Measurements from ENCODE around the gene FAM174C. TPM values are rescaled to one million over a fixed set of nuclear protein-coding genes. Genes with fewer than 3 reads are reported as not detected.

The FAM174C gene
- total and polyA plus RNA-seq, 2 of the 8 experiments (the other 6 are each of a cell fraction or from before 2014, with no cell fraction given), result 44.5 to 125 TPM

DNA sequence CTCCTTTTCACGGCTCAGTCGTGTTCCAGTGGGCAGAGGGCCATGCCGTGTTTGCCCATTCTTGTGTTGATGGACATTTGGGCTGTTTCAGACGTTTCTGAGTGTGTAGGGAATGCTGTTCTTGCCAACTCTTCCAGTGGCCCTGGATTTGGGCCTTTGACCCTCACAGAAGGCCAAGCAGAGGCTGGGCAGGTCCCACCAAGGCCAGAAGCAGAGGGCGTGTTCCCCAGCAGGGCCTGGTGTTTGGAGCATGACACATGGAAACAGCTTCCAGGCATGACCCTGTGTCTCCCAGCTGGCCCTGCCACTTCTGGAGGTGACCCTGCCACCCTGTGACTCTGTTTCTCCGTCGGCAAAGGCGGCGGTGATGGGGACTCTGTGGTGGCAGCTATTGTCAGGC is 46.2 kb downstream of the FAM174C start:
- Histone ChIP-seq H4K20me1 (replicated peaks in 1 of 2; ENCODE audit: control insufficient read depth in 1 of 2, insufficient read depth in 2 of 2, low read length in 2 of 2) (no peaks in the 10 kb centered on the region), H4K91ac (replicated peaks; ENCODE audit: insufficient read length, low read length) (no peak overlapping the region), H3K9ac (replicated peaks in 1 of 4; ENCODE audit: extremely low read depth in 1 of 4, low read depth in 3 of 4, low read length in 3 of 4) (no peak overlapping the region), H2BK20ac (ENCODE audit: low read length) (no peak overlapping the region), H3K4me2 (ENCODE audit: insufficient read depth in 1 of 2, low read depth in 2 of 2, low read length in 2 of 2) (no peak overlapping the region), H2BK120ac (replicated peaks; ENCODE audit: low read depth, low read length) (no peak overlapping the region), H3K23ac (ENCODE audit: insufficient read length) (no peak overlapping the region), H4K8ac (ENCODE audit: extremely low read depth, insufficient read depth, low read length) (peak overlapping the region; percentile 79), H3K18ac (ENCODE audit: extremely low read depth, low read length) (no peak overlapping the region), H4K5ac (ENCODE audit: insufficient read length, low read depth, low read length) (no peak overlapping the region), H3K36me3 (ENCODE audit: control insufficient read depth in 2 of 4, insufficient read depth in 4 of 4, low read length in 3 of 4) (no peaks in the 10 kb centered on the region), H3K4me3 (ENCODE audit: extremely low read depth in 1 of 4, insufficient read depth in 2 of 4, low read depth in 3 of 4, low read length in 4 of 4) (no peak overlapping the region), H3K56ac (replicated peaks; ENCODE audit: insufficient read length, low read depth, low read length) (no peak overlapping the region), H2BK5ac (ENCODE audit: low read depth, low read length) (no peak overlapping the region), H3K14ac (ENCODE audit: insufficient read length) (no peak overlapping the region), H2AK5ac (ENCODE audit: low read depth, low read length) (0 out of 2 replicates have a peak overlapping the region, but pooled peaks have one; percentile 65), H3K27me3 (replicated peaks in 1 of 4; ENCODE audit: control insufficient read depth in 3 of 4, extremely low read depth in 1 of 4, insufficient read depth in 3 of 4, low read length in 3 of 4) (peaks cover 0 to 3% (median 2%) of the 10 kb centered on the region in 4 experiments; a peak in 5 of 7 replicates), H3K27ac (ENCODE audit: low read depth, low read length) (no peak overlapping the region), H3K4ac (replicated peaks; ENCODE audit: insufficient read length, low read depth, low read length) (no peak overlapping the region), H3K4me1 (replicated peaks in 1 of 4; ENCODE audit: control insufficient read depth in 3 of 4, insufficient read depth in 4 of 4, low read length in 3 of 4) (no peaks in the 10 kb centered on the region), H3K79me2 (ENCODE audit: control insufficient read depth in 1 of 2, insufficient read depth in 2 of 2, low read length in 2 of 2) (no peaks in the 10 kb centered on the region), H3K9me3 (ENCODE audit: insufficient read depth in 2 of 2, low read depth in 1 of 2, low read length in 1 of 2) (no peaks in the 10 kb centered on the region), H2BK12ac (ENCODE audit: low read depth, low read length) (no peak overlapping the region), H2BK15ac (ENCODE audit: low read length) (peak overlapping the region; percentile 61; the same call in 1 of the 2 replicates), H3K23me2 (ENCODE audit: low read depth, low read length) (no peaks in the 10 kb centered on the region), H2AFZ (ENCODE audit: low read length) (no peak overlapping the region), H3K79me1 (ENCODE audit: low read depth, low read length) (no peaks in the 10 kb centered on the region)
- ChIA-PET POLR2A (ENCODE audit: partially characterized antibody) (no interaction called here), CTCF (ENCODE audit: partially characterized antibody) (interaction anchor here (1.2 kb wide), 1 partner anchor 11 kb away, joined by 3 read pairs; no protein-coding TSS in a partner anchor)
- DNase-seq (ENCODE audit: low read depth in 1 of 2, low spot score in 2 of 2) (no peak), FAIRE-seq (no peak)
- 94% methylated on average over 9 of the region's 9 CpGs; no CpG with 5 or more reads in 1 of the 2 experiments for WGBS, 2 experiments (ENCODE audit: extremely low coverage in 1 of 2, insufficient coverage in 1 of 2, insufficient read length in 1 of 2, insufficient replicate concordance in 2 of 2, low coverage in 1 of 2, low lambda C conversion rate in 2 of 2, missing lambda C conversion rate in 1 of 2)
- TF ChIP-seq SP4 (IDR thresholded peaks at IDR 0.05; ENCODE audit: low read length) (no peak), SUZ12 (IDR thresholded peaks at IDR 0.05; ENCODE audit: low read length) (no peak), TCF12 (IDR thresholded peaks at IDR 0.05; ENCODE audit: low read depth, low read length) (no peak), ATF3 (IDR thresholded peaks at IDR 0.05; ENCODE audit: insufficient read depth, low read depth, low read length) (no peak), EGR1 (IDR thresholded peaks at IDR 0.05; ENCODE audit: borderline replicate concordance, low read depth, low read length) (no peak), POU5F1 (IDR thresholded peaks at IDR 0.05; ENCODE audit: low read depth, low read length) (no peak), CTBP2 (IDR thresholded peaks at IDR 0.05; ENCODE audit: borderline replicate concordance, insufficient read depth, insufficient read length, low read length) (no peak), JUN (IDR thresholded peaks at IDR 0.05; ENCODE audit: low read depth, low read length) (no peak), NANOG (IDR thresholded peaks at IDR 0.05; ENCODE audit: insufficient read depth, low read depth, low read length, poor library complexity, severe bottlenecking) (no peak), TEAD4 (IDR thresholded peaks at IDR 0.05; ENCODE audit: low read depth, low read length) (no peak), HDAC2 (IDR thresholded peaks at IDR 0.05; ENCODE audit: borderline replicate concordance in 1 of 2, low read depth in 2 of 2, low read length in 2 of 2) (no peak), CHD2 (IDR thresholded peaks at IDR 0.05; ENCODE audit: low read length) (no peak), JUND (IDR thresholded peaks at IDR 0.05; ENCODE audit: low read length) (no peak), BACH1 (IDR thresholded peaks at IDR 0.05; ENCODE audit: low read length) (no peak), ASH2L (IDR thresholded peaks at IDR 0.05; ENCODE audit: low read length) (no peak)

All from H1 (cell line).